WTC11 (cell line): Measurements from ENCODE around the gene CLDN9.

Experiments used
- CDX4 ChIP-seq: fragments of 250-450 bp; sonication (Bioruptor Pico); IDR thresholded peaks from 2 replicates; pipeline ENCODE4 v1.9.0; 2021; ENCODE audit warnings: moderate library complexity, mild to moderate bottlenecking, inconsistent platforms, borderline replicate concordance
- CTCF ChIP-seq: fragments of 200-600 bp; IDR thresholded peaks from 2 replicates; pipeline ENCODE4 v1.8.0; 2022; ENCODE audit warnings: antibody characterized with exemption
- ELF4 ChIP-seq: sonication (generic); formaldehyde crosslinking; IDR thresholded peaks from 2 replicates; pipeline ENCODE4 v1.8.1; 2022; ENCODE audit warnings: low read depth, mild to moderate bottlenecking, moderate library complexity, missing genetic modification reagents
- ESRRA ChIP-seq: sonication (generic); formaldehyde crosslinking; IDR thresholded peaks from 2 replicates; pipeline ENCODE4 v1.8.1; 2022; ENCODE audit warnings: mild to moderate bottlenecking, missing genetic modification reagents, borderline replicate concordance
- FOXP4 ChIP-seq: sonication (generic); formaldehyde crosslinking; IDR thresholded peaks from 2 replicates; pipeline ENCODE4 v1.8.0; 2022; ENCODE audit warnings: mild to moderate bottlenecking, missing genetic modification reagents
- JUN ChIP-seq: sonication (generic); formaldehyde crosslinking; IDR thresholded peaks from 2 replicates; pipeline ENCODE4 v1.8.0; 2023; ENCODE audit warnings: mild to moderate bottlenecking, missing genetic modification reagents
- MYBL2 ChIP-seq: sonication (generic); formaldehyde crosslinking; IDR thresholded peaks from 2 replicates; pipeline ENCODE4 v1.8.1; 2023; ENCODE audit warnings: mild to moderate bottlenecking, moderate library complexity, missing genetic modification reagents
- NR2C2 ChIP-seq: sonication (generic); formaldehyde crosslinking; IDR thresholded peaks from 2 replicates; pipeline ENCODE4 v1.8.0; 2022; ENCODE audit warnings: mild to moderate bottlenecking, missing genetic modification reagents
- PRDM15 ChIP-seq: sonication (generic); formaldehyde crosslinking; IDR thresholded peaks from 2 replicates; pipeline ENCODE4 v1.8.0; 2022; ENCODE audit warnings: missing genetic modification reagents
- USF1 ChIP-seq: sonication (generic); formaldehyde crosslinking; IDR thresholded peaks from 2 replicates; pipeline ENCODE4 v1.8.0; 2022; ENCODE audit warnings: mild to moderate bottlenecking, missing genetic modification reagents
- ZNF138 ChIP-seq: sonication (generic); formaldehyde crosslinking; conservative IDR thresholded peaks from 2 replicates; pipeline ENCODE4 v1.8.1; 2022; ENCODE audit warnings: mild to moderate bottlenecking, moderate library complexity, missing genetic modification reagents
- ZNF219 ChIP-seq: sonication (generic); formaldehyde crosslinking; IDR thresholded peaks from 2 replicates; pipeline ENCODE4 v1.8.0; 2023; ENCODE audit warnings: missing genetic modification reagents, mild to moderate bottlenecking, borderline replicate concordance
- ZNF281 ChIP-seq: sonication (generic); formaldehyde crosslinking; IDR thresholded peaks from 2 replicates; pipeline ENCODE4 v1.8.0; 2023; ENCODE audit warnings: mild to moderate bottlenecking, missing genetic modification reagents

GRCh38 chr16:2981177-2981898 lies 31.4 kb upstream of the CLDN9 start:
- TF ChIP-seq USF1 (no peak), ZNF219 (CRISPR knock-in tag) (no peak), MYBL2 (CRISPR knock-in tag) (no peak), CTCF (no peak), FOXP4 (CRISPR knock-in tag) (no peak), CDX4 (CRISPR knock-in tag) (no peak), ESRRA (CRISPR knock-in tag) (no peak), PRDM15 (CRISPR knock-in tag) (no peak), ELF4 (CRISPR knock-in tag) (no peak), ZNF138 (no peak), JUN (CRISPR knock-in tag) (no peak), NR2C2 (CRISPR knock-in tag) (no peak), ZNF281 (CRISPR knock-in tag) (no peak)
